AG04449 (cell line): ENCODE measurements around the gene KCNQ5.

Experiments used
- CTCF ChIA-PET: fragments of 350-600 bp; formaldehyde crosslinking; extraction: SDS; loops from one replicate; lab custom pipeline; 2021; ENCODE audit warnings: antibody characterized with exemption; lab: Yijun Ruan, JAX
- POLR2A ChIA-PET: fragments of 400-600, 350-600 bp; formaldehyde crosslinking; extraction: SDS; loops from one replicate; lab custom pipeline; 2020; ENCODE audit warnings: antibody characterized with exemption, inconsistent platforms; lab: Yijun Ruan, JAX
- DNase-seq: peaks from one replicate; pipeline ENCODE4 v3.0.0-alpha.2; 2010; ENCODE audit warnings: low read depth, low spot score
- H3K4me3 ChIP-seq: 2 replicates; pipeline ENCODE4 v1.5.1; 2011; ENCODE audit warnings: low read depth, mild to moderate bottlenecking, control low read depth, low read length
- CTCF ChIP-seq: IDR thresholded peaks from one replicate; pipeline ENCODE4 v1.5.1; 2011; ENCODE audit warnings: mild to moderate bottlenecking, moderate library complexity, low read length, control low read depth, inconsistent platforms; ENCODE audit not compliant: insufficient read depth; ENCODE audit errors: missing control alignments

Gene KCNQ5

GRCh38 chr6:72635636-72636035, 13.8 kb downstream of the KCNQ5 start:
- no peak for DNase-seq
- POLR2A ChIA-PET, result no interaction called here
- TF ChIP-seq CTCF, result no peak
- no peak overlapping the region for H3K4me3 ChIP-seq
- CTCF ChIA-PET, result interaction anchor here (1.1 to 2.6 kb wide), 3 partner anchors 14 to 494 kb away, joined by 3 to 12 read pairs (median 4); partner anchors contain the start of gene KCNQ5

- no peak overlapping the region for H3K4me3 ChIP-seq
- no peak for DNase-seq
- ChIA-PET CTCF (interaction anchor here (1.4 to 2.6 kb wide), 2 partner anchors 12 to 494 kb away, joined by 3 to 12 read pairs; no protein-coding TSS in a partner anchor), POLR2A (no interaction called here)
- TF ChIP-seq CTCF, result no peak
Observed at GRCh38 chr6:72636215-72636614, 14.4 kb downstream of the KCNQ5 start.

GRCh38 chr6:72636786-72637185, 14.9 kb downstream of the KCNQ5 start:
- ChIA-PET CTCF (interaction anchor here (1.4 to 2.6 kb wide), 5 partner anchors 11 to 493 kb away, joined by 3 to 12 read pairs (median 5); no protein-coding TSS in a partner anchor), POLR2A (interaction anchor here (0.6 kb wide), 1 partner anchor 10 kb away, joined by 3 read pairs; no protein-coding TSS in a partner anchor)
- DNase-seq, result no peak
- TF ChIP-seq CTCF, result no peak
- no peak overlapping the region for H3K4me3 ChIP-seq

GRCh38 chr6:72639920-72640614, 18.2 kb downstream of the KCNQ5 start:
- no peak overlapping the region for H3K4me3 ChIP-seq
- no peak for TF ChIP-seq CTCF
- POLR2A ChIA-PET, result no interaction called here
- CTCF ChIA-PET, result interaction anchor here (0.7 to 2.4 kb wide), 16 partner anchors 8 to 494 kb away, joined by 3 to 8 read pairs (median 4); partner anchors contain the start of gene KCNQ5
- no peak for DNase-seq

- no peak overlapping the region for H3K4me3 ChIP-seq
- TF ChIP-seq CTCF, result no peak
- no peak for DNase-seq
- CTCF ChIA-PET, result interaction anchor here (0.6 to 2.4 kb wide), 12 partner anchors 8 to 491 kb away, joined by 3 to 8 read pairs (median 3); no protein-coding TSS in a partner anchor
- POLR2A ChIA-PET, result no interaction called here
Observed at GRCh38 chr6:72640615-72640930, 18.7 kb downstream of the KCNQ5 start.

- DNase-seq, result no peak
- CTCF ChIA-PET, result interaction anchor here (1.3 to 2.0 kb wide), 3 partner anchors 30 to 491 kb away, joined by 3 to 8 read pairs (median 5); no protein-coding TSS in a partner anchor
Observed at GRCh38 chr6:72642435-72642834, 20.6 kb downstream of the KCNQ5 start.

More at GRCh38 chr6:72642435-72642834, 20.6 kb downstream of the KCNQ5 start:
- POLR2A ChIA-PET, result no interaction called here
- H3K4me3 ChIP-seq, result no peak overlapping the region
- TF ChIP-seq CTCF, result no peak
